ENCODE data around the gene MYDGF.
A peak's percentile ranks its signal among the peaks of the same experiment; 100 is the strongest.

The MYDGF gene

DNA sequence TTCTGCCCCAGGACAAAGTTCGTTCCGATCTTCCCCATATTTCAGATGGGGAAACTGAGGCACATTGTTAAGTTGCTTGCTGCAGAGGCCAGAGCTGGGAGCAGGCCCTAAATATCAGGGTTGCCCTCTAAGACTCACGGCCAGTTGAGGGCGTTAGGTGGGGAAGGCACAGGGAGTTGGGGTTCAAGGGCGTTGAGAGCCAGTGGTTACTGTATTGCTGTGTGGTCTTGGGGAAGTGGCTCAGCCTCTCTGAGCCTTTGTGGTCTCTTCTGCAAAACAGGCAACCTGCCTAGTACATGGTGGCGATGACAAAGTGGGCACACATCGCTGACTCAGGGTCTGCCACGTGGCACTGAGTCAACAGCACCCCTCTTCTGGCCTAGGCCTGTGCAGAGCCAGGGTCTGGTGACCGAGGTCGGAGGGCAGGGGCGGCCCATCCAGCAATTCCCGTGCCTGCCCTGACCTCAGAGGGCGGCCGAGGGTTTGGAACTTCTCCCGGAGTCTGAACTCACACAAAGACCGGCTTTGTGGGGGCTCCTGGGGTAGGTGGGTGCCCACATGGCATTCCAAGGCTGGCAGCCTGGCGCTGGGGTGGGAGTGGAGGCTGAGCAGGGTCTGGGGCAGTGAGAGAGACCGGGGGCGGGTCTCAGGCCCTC lies 20.6 kb downstream of the MYDGF start:
- intact Hi-C loops (cut with DNase I) = no loop called here
- no peak for DNase-seq

- intact Hi-C loops (cut with DNase I) = no loop called here
- no peak for DNase-seq
Observed at GRCh38 chr19:4647676-4648644, 22.2 kb downstream of the MYDGF start.

GRCh38 chr19:4645718-4646117 lies 24.4 kb downstream of the MYDGF start:
- intact Hi-C loops (cut with DNase I) = no loop called here

GRCh38 chr19:4642625-4643024 lies 27.5 kb downstream of the MYDGF start:
- DNase-seq = no peak
- intact Hi-C loops (cut with DNase I) = no loop called here

More at GRCh38 chr19:4645718-4646117, 24.4 kb downstream of the MYDGF start:
- no peak for DNase-seq

DNA sequence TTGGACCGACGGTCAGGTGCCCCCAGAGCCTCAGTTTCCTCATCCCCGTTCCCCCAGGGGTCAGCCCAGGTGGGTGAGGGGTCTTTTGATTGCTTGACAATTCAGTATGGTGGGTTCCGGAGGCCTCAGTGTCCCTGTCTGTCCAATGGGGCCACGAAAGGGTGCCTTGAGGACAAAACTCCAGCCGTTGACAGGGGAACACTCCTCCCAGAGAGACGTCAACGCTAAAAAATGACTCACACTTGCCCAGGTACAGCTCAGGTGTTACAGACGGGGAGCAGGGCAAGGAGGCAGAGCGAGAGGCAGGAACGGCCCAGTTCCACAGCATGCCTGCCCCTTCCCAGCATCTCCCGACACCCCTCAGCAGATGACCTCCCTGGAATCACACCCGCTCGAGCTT lies 29.0 kb downstream of the MYDGF start:
- intact Hi-C loops (cut with DNase I) = no loop called here
- DNase-seq = no peak

GRCh38 chr19:4640247-4641000 lies 29.7 kb downstream of the MYDGF start:
- DNase-seq = peak in 1 of 10 donors; percentile 58
- intact Hi-C loops (cut with DNase I) = no loop called here

DNA sequence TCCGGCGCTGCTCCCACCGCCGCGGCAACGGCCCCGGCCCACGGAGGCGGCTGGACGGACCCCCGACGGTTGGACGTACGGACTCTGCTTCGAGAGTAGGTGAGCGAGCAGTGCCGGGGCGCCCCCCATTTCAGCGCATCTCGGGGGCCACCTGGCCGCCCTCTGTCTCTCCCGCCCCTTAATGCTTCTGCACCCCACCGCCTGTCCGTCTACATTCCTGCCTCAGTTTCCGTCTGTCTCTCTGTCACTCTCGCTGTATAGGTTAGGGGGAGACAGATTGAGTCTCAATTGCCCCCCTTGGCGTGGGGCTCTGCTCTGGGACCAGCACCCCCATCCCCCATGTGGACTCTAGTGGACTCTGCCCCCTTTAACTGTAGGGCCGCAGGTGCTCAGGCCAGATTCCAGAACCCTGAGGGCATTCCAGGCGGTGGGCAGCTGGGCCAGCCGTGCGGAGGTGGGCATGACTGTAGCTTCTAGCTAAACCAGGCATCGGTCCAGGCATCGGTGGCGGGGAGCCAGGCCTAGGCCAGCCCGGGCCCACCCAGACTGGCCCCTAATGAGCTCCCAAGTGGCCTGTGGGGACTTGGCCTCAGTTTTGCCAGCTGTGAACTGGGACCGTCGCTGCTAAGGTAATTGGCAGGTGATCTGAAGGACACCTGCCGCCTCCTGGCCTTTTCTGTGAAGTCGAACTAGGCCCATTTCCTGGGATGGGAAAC lies 30.5 kb downstream of the MYDGF start:
- intact Hi-C loops (cut with DNase I) = loop anchor here (5.0 kb wide), 1 partner anchor 82 kb away; the partner anchor contains the start of gene SEMA6B
- peak in 2 of 10 donors; percentile 71 to 85 for DNase-seq

DNA sequence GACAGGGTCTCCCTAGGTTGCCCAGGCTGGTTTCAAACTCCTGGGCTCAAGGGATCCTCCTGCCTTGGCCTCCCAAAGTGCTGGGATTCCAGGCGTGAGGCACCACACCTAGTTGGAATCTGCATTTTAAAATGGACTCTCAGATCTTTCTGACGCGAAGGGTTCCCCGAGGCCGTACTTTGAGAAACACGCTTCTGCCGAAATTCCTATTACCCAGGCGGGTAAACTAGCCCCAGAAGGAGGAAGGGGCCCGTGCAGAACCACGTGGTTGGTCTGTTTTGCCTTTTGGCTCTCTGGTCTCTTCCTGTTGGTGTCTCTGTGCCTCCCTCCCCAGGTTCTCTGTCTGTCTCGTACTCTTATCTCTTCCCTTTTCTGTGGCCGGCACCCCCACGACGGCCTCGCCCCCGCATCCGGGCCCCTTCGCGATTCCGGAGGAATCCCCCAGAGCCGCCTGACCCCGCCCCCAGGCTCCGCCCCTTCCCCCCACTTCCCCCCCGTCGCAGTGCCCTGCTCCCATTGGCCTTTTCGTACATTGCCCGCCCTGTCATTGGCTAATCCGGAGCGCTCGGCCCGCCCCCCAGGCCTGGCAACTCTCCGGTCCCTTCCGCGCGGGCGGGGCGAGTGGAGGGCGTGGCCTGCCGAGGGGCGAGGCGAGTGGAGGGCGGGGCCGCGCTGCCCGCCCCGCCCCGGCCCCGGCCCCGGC lies 31.2 kb downstream of the MYDGF start, which contains the start of gene TNFAIP8L1:
TSS of gene TNFAIP8L1 (plus strand) at position 689 of the 703 bp plus-strand sequence. CDS start 12,354 bp downstream, outside the sequence.
- peak; percentile 89 to 99 (median 96) for DNase-seq
- intact Hi-C loops (cut with DNase I) = loop anchor here (5.0 kb wide), 1 partner anchor 82 kb away; the partner anchor contains the start of gene SEMA6B

DNA sequence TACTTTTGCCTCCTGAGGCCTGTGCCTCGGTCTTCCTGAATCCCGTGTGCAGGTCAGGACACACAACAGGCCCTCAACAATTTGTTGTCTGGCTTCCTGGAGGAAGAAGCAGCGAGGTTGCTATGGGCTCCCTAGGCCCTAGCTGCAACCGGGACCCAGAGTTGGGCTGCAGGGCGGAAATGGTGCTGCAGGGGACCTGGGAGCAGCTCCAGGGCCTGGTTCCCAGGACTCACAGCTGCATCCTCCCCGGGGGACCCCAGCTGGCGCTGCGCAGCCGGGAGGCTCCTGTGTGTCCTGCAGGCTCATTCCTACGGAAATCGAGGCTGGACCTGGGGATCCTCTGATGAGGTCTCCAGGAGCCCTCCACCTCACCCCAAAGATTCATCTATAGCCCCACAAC lies 31.8 kb downstream of the MYDGF start:
- intact Hi-C loops (cut with DNase I) = loop anchor here (5.0 kb wide), 1 partner anchor 81 kb away; the partner anchor contains the start of gene SEMA6B
- DNase-seq = no peak

DNA sequence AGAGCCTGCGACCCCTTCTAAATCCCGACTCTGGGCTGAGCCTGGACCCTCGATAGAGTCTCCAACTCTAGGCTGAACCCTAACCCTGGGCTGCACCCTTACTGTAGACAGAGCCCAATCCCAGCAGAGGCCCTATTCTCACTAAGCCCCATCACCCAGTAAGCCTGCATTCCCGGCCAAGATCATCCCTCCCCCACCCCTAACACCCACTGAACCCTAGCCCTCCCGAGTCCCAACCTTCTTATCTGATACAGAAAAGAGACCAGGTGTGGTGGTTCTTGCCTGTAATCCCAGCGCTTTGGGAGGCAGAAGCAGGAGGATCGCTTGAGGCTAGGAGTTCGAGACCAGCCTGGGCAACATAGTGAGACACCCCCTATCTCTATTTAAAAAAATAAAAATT lies 33.4 kb downstream of the MYDGF start:
- intact Hi-C loops (cut with DNase I) = loop anchor here (2.0 to 5.0 kb wide), 2 partner anchors 60 to 79 kb away; partner anchors contain the start of gene SEMA6B
- no peak for DNase-seq

- intact Hi-C loops (cut with DNase I) = loop anchor here (2.0 to 5.0 kb wide), 2 partner anchors 59 to 79 kb away; partner anchors contain the start of gene SEMA6B
- peak in 9 of 10 donors; percentile 32 to 95 (median 62) for DNase-seq
Observed at GRCh38 chr19:4636151-4636717, 33.9 kb downstream of the MYDGF start.

- intact Hi-C loops (cut with DNase I) = loop anchor here (2.0 to 5.0 kb wide), 2 partner anchors 59 to 78 kb away; partner anchors contain the start of gene SEMA6B
- DNase-seq = no peak
Observed at GRCh38 chr19:4635754-4636116, 34.4 kb downstream of the MYDGF start.

DNA sequence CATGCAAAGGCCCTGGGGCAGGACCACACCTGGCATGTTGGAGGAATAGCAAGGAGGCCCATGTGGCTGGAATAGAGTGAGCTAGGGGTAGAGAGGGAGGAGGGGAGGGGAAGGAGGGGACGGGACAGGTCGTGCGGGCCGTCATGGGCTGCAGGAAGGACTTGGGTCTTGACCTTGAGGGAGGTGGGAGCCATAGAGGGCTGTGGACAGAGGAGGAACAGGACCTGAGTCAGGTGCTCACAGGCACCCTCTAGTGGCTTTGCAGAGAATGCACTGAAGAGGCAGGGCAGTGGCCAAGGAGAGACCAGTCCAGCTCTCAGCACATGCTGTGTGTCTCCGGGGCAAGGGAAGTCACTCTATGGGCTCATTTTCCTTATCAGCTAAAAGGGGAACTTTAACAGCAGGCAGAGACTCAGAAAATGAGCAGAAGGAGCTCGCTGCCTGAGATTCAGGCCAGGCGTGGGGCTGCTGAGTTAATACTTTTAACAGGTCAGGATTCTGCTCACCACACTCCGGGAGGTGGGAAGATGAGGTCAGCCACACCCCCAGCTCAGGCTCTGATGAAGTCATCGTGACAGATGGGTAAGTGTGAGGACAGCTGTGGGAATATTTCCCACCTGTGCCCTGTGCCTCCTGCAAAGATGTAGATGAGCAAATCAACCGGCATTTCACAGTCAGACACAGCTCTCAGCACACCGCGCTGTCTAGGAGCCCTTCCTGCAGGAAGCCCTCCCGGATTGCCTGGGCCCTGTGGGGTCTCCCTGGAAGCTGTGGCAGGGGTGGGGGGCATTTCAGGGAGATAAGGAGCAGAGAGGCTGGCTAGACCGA lies 36.8 kb downstream of the MYDGF start:
- intact Hi-C loops (cut with DNase I) = no loop called here
- DNase-seq = peak in 6 of 10 donors; percentile 43 to 91 (median 52)

DNA sequence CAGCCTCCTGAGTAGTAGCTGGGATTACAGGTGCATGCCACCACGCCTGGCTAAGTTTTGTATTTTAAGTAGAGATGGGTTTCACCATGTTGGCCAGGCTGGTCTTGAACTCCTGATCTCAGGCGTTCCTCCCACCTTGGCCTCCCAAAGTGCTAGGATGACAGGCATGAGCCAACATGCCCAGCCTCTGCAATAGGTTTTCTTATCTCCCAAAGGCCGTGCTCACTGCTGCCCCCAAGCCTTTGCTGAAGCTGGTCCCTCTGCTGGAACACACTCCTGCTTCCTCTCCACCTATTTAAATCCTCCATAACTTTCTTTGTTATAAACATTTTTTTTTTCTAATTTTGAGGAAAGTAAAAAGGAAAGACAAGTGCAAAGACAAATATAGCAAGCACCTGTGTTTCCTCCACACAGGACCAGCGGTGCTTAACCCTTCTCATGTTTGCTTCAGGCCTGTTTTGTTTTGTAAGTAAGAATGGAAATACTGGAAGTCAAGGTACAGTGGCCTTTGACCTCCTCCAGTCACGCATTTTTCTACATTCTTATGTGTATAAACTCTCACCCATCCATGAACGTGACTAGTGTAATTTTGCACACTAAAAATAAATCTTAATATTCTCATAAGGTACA lies 45.3 kb downstream of the MYDGF start:
- DNase-seq = peak in 3 of 10 donors; percentile 48 to 89 (median 88)
- intact Hi-C loops (cut with DNase I) = no loop called here

DNA sequence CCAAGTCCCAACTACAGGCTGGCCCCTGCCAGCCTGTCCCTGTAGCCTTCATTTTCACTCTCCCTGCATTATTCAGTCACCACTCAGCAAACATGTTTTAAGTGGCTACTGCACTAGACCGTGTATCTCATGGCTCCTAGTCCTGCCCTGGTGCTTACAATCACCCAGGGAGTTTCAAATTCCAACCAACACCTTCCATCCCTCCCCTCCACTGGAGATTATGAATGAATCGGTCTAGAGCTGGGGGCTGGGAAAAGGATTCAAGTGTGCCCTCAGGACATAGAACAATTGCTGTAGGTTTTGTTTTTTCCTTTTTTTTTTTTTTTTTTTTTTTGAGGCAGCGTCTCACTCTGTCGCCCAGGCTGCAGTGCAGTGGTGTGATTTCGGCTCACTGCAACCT lies 45.8 kb downstream of the MYDGF start:
- intact Hi-C loops (cut with DNase I) = no loop called here
- DNase-seq = no peak

- intact Hi-C loops (cut with DNase I) = no loop called here
- DNase-seq = no peak
Observed at GRCh38 chr19:4622695-4623421, 47.3 kb downstream of the MYDGF start.

GRCh38 chr19:4620675-4621074 lies 49.5 kb downstream of the MYDGF start:
- DNase-seq = peak in 1 of 10 donors; percentile 63
- intact Hi-C loops (cut with DNase I) = no loop called here
